ENCODE results near the gene GSX2.
"Not testable (repeated sequence)": the region's sequence is repeated elsewhere in the genome, so short reads cannot be mapped to it uniquely, and the experiment has no call there.

The GSX2 gene

GRCh38 chr4:54104907-54105306 is 4.9 kb downstream of the GSX2 start:
- TF ChIP-seq GATA1 (IDR thresholded peaks at IDR 0.05; ENCODE audit: low read depth, low read length), result no peak
- TF ChIP-seq POLR2A (IDR thresholded peaks at IDR 0.05; ENCODE audit: low read length), result no peak
- DNase-seq, result no peak

GRCh38 chr4:54107951-54108748 is 8.2 kb downstream of the GSX2 start:
- no peak for TF ChIP-seq GATA1 (IDR thresholded peaks at IDR 0.05; ENCODE audit: low read depth, low read length)
- TF ChIP-seq POLR2A (IDR thresholded peaks at IDR 0.05; ENCODE audit: low read length), result no peak
- no peak for DNase-seq

- TF ChIP-seq GATA1 (IDR thresholded peaks at IDR 0.05; ENCODE audit: low read depth, low read length) (no peak), POLR2A (IDR thresholded peaks at IDR 0.05; ENCODE audit: low read length) (no peak)
- no peak for DNase-seq
Observed at GRCh38 chr4:54109241-54110018, 9.5 kb downstream of the GSX2 start.

GRCh38 chr4:54110019-54110416 is 10.1 kb downstream of the GSX2 start:
- TF ChIP-seq GATA1 (IDR thresholded peaks at IDR 0.05; ENCODE audit: low read depth, low read length) (no peak), POLR2A (IDR thresholded peaks at IDR 0.05; ENCODE audit: low read length) (no peak)
- no peak for DNase-seq

- not testable (repeated sequence) for DNase-seq
Observed at GRCh38 chr4:54113206-54113605, 13.2 kb downstream of the GSX2 start.

- DNase-seq, result not testable (repeated sequence)
Observed at GRCh38 chr4:54116246-54116645, 16.3 kb downstream of the GSX2 start.

GRCh38 chr4:54118850-54119589 is 19.1 kb downstream of the GSX2 start:
- no peak for DNase-seq
- TF ChIP-seq GATA1 (IDR thresholded peaks at IDR 0.05; ENCODE audit: low read depth, low read length), result no peak
- TF ChIP-seq POLR2A (IDR thresholded peaks at IDR 0.05; ENCODE audit: low read length), result no peak

GRCh38 chr4:54120518-54120917 is 20.6 kb downstream of the GSX2 start:
- no peak for DNase-seq
- TF ChIP-seq GATA1 (IDR thresholded peaks at IDR 0.05; ENCODE audit: low read depth, low read length) (no peak), POLR2A (IDR thresholded peaks at IDR 0.05; ENCODE audit: low read length) (no peak)

GRCh38 chr4:54127660-54128059 is 27.7 kb downstream of the GSX2 start:
- no peak for TF ChIP-seq GATA1 (IDR thresholded peaks at IDR 0.05; ENCODE audit: low read depth, low read length)
- TF ChIP-seq POLR2A (IDR thresholded peaks at IDR 0.05; ENCODE audit: low read length), result no peak
- no peak for DNase-seq

GRCh38 chr4:54128694-54129093 is 28.7 kb downstream of the GSX2 start:
- DNase-seq, result not testable (repeated sequence)

- TF ChIP-seq POLR2A (IDR thresholded peaks at IDR 0.05; ENCODE audit: low read length) (no peak), GATA1 (IDR thresholded peaks at IDR 0.05; ENCODE audit: low read depth, low read length) (no peak)
- DNase-seq, result no peak
Observed at GRCh38 chr4:54139332-54139731, 39.4 kb downstream of the GSX2 start.

GRCh38 chr4:54140287-54140686 is 40.3 kb downstream of the GSX2 start:
- no peak for DNase-seq
- TF ChIP-seq GATA1 (IDR thresholded peaks at IDR 0.05; ENCODE audit: low read depth, low read length) (no peak), POLR2A (IDR thresholded peaks at IDR 0.05; ENCODE audit: low read length) (no peak)

GRCh38 chr4:54144199-54144598 is 44.2 kb downstream of the GSX2 start:
- TF ChIP-seq GATA1 (IDR thresholded peaks at IDR 0.05; ENCODE audit: low read depth, low read length), result no peak
- TF ChIP-seq POLR2A (IDR thresholded peaks at IDR 0.05; ENCODE audit: low read length), result no peak
- DNase-seq, result no peak

- no peak for DNase-seq
- TF ChIP-seq GATA1 (IDR thresholded peaks at IDR 0.05; ENCODE audit: low read depth, low read length), result no peak
- TF ChIP-seq POLR2A (IDR thresholded peaks at IDR 0.05; ENCODE audit: low read length), result no peak
Observed at GRCh38 chr4:54144661-54145171, 44.8 kb downstream of the GSX2 start.

Measured in erythroblast (primary cell).